Ramos (cell line): Measurements from ENCODE around the gene DRD2.

Source experiments
- in situ Hi-C: fragments of 300-500 bp; cut with MboI; formaldehyde crosslinking; loops from one replicate; pipeline ENCODE4 v1.14.3; 2022; ENCODE audit warnings: low sequenced_read_pairs; ENCODE audit not compliant: unreplicated experiment

Gene DRD2

GRCh38 chr11:113487622-113488021 is 12.4 kb upstream of the DRD2 start:
- in situ Hi-C loops: no loop called here

GRCh38 chr11:113484223-113484622 is 9.0 kb upstream of the DRD2 start:
- in situ Hi-C loops: no loop called here

- in situ Hi-C loops: no loop called here
These were observed 6.5 kb upstream of the DRD2 start for GRCh38 chr11:113481672-113482071.

GRCh38 chr11:113481226-113481625 is 6.0 kb upstream of the DRD2 start:
- in situ Hi-C loops: no loop called here

- in situ Hi-C loops: no loop called here
These were observed 2.1 kb upstream of the DRD2 start for GRCh38 chr11:113477321-113477720.

- in situ Hi-C loops: no loop called here
These were observed 1.4 kb upstream of the DRD2 start for GRCh38 chr11:113476553-113476952.

- in situ Hi-C loops: no loop called here
These were observed 637 bp downstream of the DRD2 start for GRCh38 chr11:113474362-113475159.

- in situ Hi-C loops: no loop called here
These were observed 1.2 kb downstream of the DRD2 start for GRCh38 chr11:113473983-113474361.

GRCh38 chr11:113472471-113472870 is 2.7 kb downstream of the DRD2 start:
- in situ Hi-C loops: no loop called here

- in situ Hi-C loops: no loop called here
These were observed 5.0 kb downstream of the DRD2 start for GRCh38 chr11:113470233-113470632.

- in situ Hi-C loops: no loop called here
These were observed 6.4 kb downstream of the DRD2 start for GRCh38 chr11:113468726-113469345.

- in situ Hi-C loops: no loop called here
These were observed 7.7 kb downstream of the DRD2 start for GRCh38 chr11:113467545-113467944.

- in situ Hi-C loops: no loop called here
These were observed 9.4 kb downstream of the DRD2 start for GRCh38 chr11:113465786-113466185.

- in situ Hi-C loops: no loop called here
These were observed 10.8 kb downstream of the DRD2 start for GRCh38 chr11:113464416-113464815.

GRCh38 chr11:113462830-113463229 is 12.4 kb downstream of the DRD2 start:
- in situ Hi-C loops: no loop called here

- in situ Hi-C loops: no loop called here
These were observed 13.6 kb downstream of the DRD2 start for GRCh38 chr11:113461639-113462038.

GRCh38 chr11:113460469-113460868 is 14.7 kb downstream of the DRD2 start:
- in situ Hi-C loops: no loop called here

- in situ Hi-C loops: no loop called here
These were observed 17.0 kb downstream of the DRD2 start for GRCh38 chr11:113458189-113458588.

- in situ Hi-C loops: no loop called here
These were observed 17.4 kb downstream of the DRD2 start for GRCh38 chr11:113457784-113458183.

GRCh38 chr11:113454455-113454854 is 20.7 kb downstream of the DRD2 start:
- in situ Hi-C loops: no loop called here

GRCh38 chr11:113449743-113450142 is 25.5 kb downstream of the DRD2 start:
- in situ Hi-C loops: no loop called here

GRCh38 chr11:113448316-113448677 is 26.9 kb downstream of the DRD2 start:
- in situ Hi-C loops: no loop called here
